GM12878 (cell line): ENCODE results near the gene IL31.

Experiments used
- EP300 ChIP-seq, 2 experiments: fragments of 150-350 bp in 1 of 2; IDR thresholded peaks; 2 replicates each; pipeline ENCODE4 v1.6.1; 2011 to 2012; ENCODE audit warnings: low read depth in 2 of 2, low read length in 2 of 2, borderline replicate concordance in 1 of 2, improper control_type of control experiment in 1 of 2, inconsistent platforms in 1 of 2; ENCODE audit not compliant: control insufficient read depth in 1 of 2
- POLR2AphosphoS5 ChIP-seq: IDR thresholded peaks from 2 replicates; pipeline ENCODE4 v1.6.1; 2011; ENCODE audit warnings: mild to moderate bottlenecking, low read length, inconsistent platforms
- SPI1 ChIP-seq: IDR thresholded peaks from 2 replicates; pipeline ENCODE4 v1.6.1; 2011; ENCODE audit warnings: low read depth, mild to moderate bottlenecking, low read length, moderate library complexity, borderline replicate concordance; ENCODE audit not compliant: insufficient read depth
- TF ChIP-seq, protein P1 (sequence below): IDR thresholded peaks from 2 replicates; pipeline ENCODE4 v1.6.1; 2012; ENCODE audit warnings: mild to moderate bottlenecking, low read depth, low read length
- TF ChIP-seq, protein P2 (sequence below): IDR thresholded peaks from 2 replicates; pipeline ENCODE4 v1.6.1; 2012; ENCODE audit warnings: low read depth, low read length, improper control_type of control experiment

DNA sequence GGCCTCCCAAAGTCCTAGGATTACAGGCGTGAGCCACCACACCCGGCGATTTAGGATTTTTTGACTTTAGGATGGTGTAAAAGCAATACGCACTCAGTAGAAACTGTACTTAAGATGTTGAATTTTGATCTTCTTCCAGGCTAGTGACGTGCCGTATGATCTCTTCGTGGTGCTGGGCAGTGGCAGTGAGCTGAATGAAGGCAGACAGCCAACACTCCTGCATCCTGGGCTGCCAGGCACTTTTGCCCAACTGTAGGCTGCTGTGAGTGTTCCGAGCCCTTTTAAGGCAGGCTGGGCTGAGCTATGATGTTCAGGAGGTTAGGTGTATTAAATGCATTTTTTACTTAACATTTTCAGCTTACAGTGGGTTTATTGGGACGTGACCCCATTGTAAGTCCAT is 21.3 kb downstream of the IL31 start:
- TF ChIP-seq EP300 (IDR thresholded peaks at IDR 0.05; ENCODE audit: borderline replicate concordance in 1 of 2, control insufficient read depth in 1 of 2, low read depth in 2 of 2, low read length in 2 of 2) (no peak), POLR2AphosphoS5 (no peak), SPI1 (no peak)
- TF ChIP-seq, protein P1, sequence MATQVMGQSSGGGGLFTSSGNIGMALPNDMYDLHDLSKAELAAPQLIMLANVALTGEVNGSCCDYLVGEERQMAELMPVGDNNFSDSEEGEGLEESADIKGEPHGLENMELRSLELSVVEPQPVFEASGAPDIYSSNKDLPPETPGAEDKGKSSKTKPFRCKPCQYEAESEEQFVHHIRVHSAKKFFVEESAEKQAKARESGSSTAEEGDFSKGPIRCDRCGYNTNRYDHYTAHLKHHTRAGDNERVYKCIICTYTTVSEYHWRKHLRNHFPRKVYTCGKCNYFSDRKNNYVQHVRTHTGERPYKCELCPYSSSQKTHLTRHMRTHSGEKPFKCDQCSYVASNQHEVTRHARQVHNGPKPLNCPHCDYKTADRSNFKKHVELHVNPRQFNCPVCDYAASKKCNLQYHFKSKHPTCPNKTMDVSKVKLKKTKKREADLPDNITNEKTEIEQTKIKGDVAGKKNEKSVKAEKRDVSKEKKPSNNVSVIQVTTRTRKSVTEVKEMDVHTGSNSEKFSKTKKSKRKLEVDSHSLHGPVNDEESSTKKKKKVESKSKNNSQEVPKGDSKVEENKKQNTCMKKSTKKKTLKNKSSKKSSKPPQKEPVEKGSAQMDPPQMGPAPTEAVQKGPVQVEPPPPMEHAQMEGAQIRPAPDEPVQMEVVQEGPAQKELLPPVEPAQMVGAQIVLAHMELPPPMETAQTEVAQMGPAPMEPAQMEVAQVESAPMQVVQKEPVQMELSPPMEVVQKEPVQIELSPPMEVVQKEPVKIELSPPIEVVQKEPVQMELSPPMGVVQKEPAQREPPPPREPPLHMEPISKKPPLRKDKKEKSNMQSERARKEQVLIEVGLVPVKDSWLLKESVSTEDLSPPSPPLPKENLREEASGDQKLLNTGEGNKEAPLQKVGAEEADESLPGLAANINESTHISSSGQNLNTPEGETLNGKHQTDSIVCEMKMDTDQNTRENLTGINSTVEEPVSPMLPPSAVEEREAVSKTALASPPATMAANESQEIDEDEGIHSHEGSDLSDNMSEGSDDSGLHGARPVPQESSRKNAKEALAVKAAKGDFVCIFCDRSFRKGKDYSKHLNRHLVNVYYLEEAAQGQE = no peak
- TF ChIP-seq, protein P2, sequence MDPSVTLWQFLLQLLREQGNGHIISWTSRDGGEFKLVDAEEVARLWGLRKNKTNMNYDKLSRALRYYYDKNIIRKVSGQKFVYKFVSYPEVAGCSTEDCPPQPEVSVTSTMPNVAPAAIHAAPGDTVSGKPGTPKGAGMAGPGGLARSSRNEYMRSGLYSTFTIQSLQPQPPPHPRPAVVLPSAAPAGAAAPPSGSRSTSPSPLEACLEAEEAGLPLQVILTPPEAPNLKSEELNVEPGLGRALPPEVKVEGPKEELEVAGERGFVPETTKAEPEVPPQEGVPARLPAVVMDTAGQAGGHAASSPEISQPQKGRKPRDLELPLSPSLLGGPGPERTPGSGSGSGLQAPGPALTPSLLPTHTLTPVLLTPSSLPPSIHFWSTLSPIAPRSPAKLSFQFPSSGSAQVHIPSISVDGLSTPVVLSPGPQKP = no peak
